Esophagus squamous epithelium (tissue), 4 donors: ENCODE results near the gene MAPKAP1.

Experiments
- CTCF ChIP-seq, 6 experiments: fragments of 450-650 bp in 4 of 6; fragments of 200-600 bp in 2 of 6; sonication (generic) in 2 of 6; IDR thresholded peaks; one replicate each; pipeline ENCODE4 v1.5.1; 2016 to 2019; ENCODE audit warnings: antibody characterized with exemption in 6 of 6, mild to moderate bottlenecking in 4 of 6, moderate library complexity in 4 of 6
- POLR2A ChIP-seq, 4 donors: fragments of 450-650 bp; IDR thresholded peaks; one replicate each; pipeline ENCODE4 v1.6.1; 2017; ENCODE audit warnings: antibody characterized with exemption in 4 of 4, mild to moderate bottlenecking in 4 of 4, moderate library complexity in 3 of 4

DNA sequence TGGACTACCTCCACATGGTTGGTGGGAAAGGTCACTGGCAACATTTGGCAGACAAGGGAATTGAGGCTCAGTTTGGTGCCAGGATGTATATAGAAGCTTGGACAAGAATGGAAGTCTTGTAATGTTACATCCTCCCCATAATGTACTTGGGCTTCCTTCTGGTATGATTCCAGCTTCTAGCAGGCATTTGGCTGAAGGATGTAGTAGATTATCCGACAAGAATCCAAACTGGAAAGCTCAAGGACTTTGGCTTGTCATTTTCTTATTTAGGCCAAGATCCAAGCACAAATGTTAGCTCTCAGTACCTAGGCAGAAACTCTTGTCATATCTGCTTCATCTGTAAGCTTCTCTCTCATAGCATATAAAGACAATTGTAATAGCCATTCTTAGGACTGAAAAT is 209.1 kb downstream of the MAPKAP1 start:
- TF ChIP-seq CTCF (IDR thresholded peaks at IDR 0.05) (no peak), POLR2A (IDR thresholded peaks at IDR 0.05) (no peak)
